Spleen (tissue), 11 donors: Measurements from ENCODE around the gene RHBDF2. TPM values are rescaled to one million over a fixed set of nuclear protein-coding genes. Genes with fewer than 3 reads are reported as not detected.

Source experiments
- DNase-seq: peaks from one replicate; pipeline ENCODE4 v3.0.0-alpha.2; 2020
- H3K27ac ChIP-seq, 8 donors: fragments of 200-600 bp; sonication (generic) in 7 of 8; 1 replicate in 4 of 8; 2 replicates in 4 of 8; pipeline versions ENCODE4 v1.5.0 to v1.8.0; 2016 to 2021; ENCODE audit warnings: inconsistent platforms in 4 of 8, mild to moderate bottlenecking in 4 of 8, moderate library complexity in 1 of 8
- H3K27me3 ChIP-seq, 7 donors: fragments of 200-600 bp; sonication (generic) in 6 of 7; replicated peaks in 1 of 7; 1 replicate in 4 of 7; 2 replicates in 3 of 7; pipeline versions ENCODE4 v1.5.0 to v1.8.0; 2016 to 2021; ENCODE audit warnings: inconsistent platforms in 3 of 7, mild to moderate bottlenecking in 1 of 7
- H3K36me3 ChIP-seq, 6 donors: fragments of 200-600 bp; sonication (generic) in 5 of 6; 1 replicate in 4 of 6; 2 replicates in 2 of 6; pipeline versions ENCODE4 v1.5.0 to v1.8.0; 2016 to 2021; ENCODE audit warnings: inconsistent platforms in 2 of 6
- H3K4me1 ChIP-seq, 6 donors: fragments of 200-600 bp; sonication (generic) in 5 of 6; 1 replicate in 3 of 6; 2 replicates in 3 of 6; pipeline versions ENCODE4 v1.5.0 to v1.8.0; 2016 to 2021; ENCODE audit warnings: inconsistent platforms in 3 of 6
- H3K4me3 ChIP-seq, 8 donors: fragments of 200-600 bp; sonication (generic) in 7 of 8; 1 replicate in 4 of 8; 2 replicates in 4 of 8; pipeline versions ENCODE4 v1.5.0 to v1.8.0; 2016 to 2021; ENCODE audit warnings: inconsistent platforms in 4 of 8, mild to moderate bottlenecking in 4 of 8, moderate library complexity in 2 of 8
- H3K9me3 ChIP-seq, 8 donors: fragments of 200-600 bp; sonication (generic) in 7 of 8; 1 replicate in 4 of 8; 2 replicates in 4 of 8; pipeline versions ENCODE4 v1.5.0 to v1.8.0; 2016 to 2021; ENCODE audit warnings: inconsistent platforms in 4 of 8
- POLR2A ChIP-seq, 3 donors: fragments of 450-650 bp; IDR thresholded peaks; one replicate each; pipeline ENCODE4 v1.5.1; 2017; ENCODE audit warnings: antibody characterized with exemption in 3 of 3, mild to moderate bottlenecking in 1 of 3
- POLR2AphosphoS5 ChIP-seq, 3 donors: sonication (generic); formaldehyde crosslinking; IDR thresholded peaks; one replicate each; pipeline ENCODE4 v1.5.1; 2017; ENCODE audit warnings: antibody characterized with exemption in 3 of 3
- WGBS, 5 donors: extraction: QIAGEN DNeasy Blood & Tissue Kit in 3 of 5; methylation state at CpG; one replicate each; pipeline versions ENCODE4 v1.1.5 to v1.1.7; 2013 to 2018; 5-methylcytosine and 5-hydroxymethylcytosine counted together
- intact Hi-C: fragments of 100-400 bp; cut with DNase I; formaldehyde crosslinking; loops from one replicate; pipeline ENCODE4 v1.15.0; 2023; ENCODE audit warnings: low total_unique reads
- polyA plus RNA-seq, 3 donors: library from polyadenylated mRNA; stranded (reverse); fragments of 200-250 nt; gene quantifications; one replicate each; pipeline ENCODE4 v1.2.1, GENCODE V29; 2013
- total RNA-seq, 7 donors: library from RNA; depleted of rRNA in 3 of 7; stranded (reverse); fragments of >200 nt in 3 of 7; fragmentation: NEBNext Ultra II Directional in 4 of 7; extraction: Animal tissue kit (Norgen Biotek cat#: 25700) in 4 of 7; gene quantifications; one replicate each; pipeline versions ENCODE4 v1.1.0 to v1.2.1, GENCODE V29; 2016 to 2021
- TF ChIP-seq, protein P1 (sequence below), 11 experiments: fragments of 200-600 bp in 7 of 11; fragments of 450-650 bp in 4 of 11; sonication (generic) in 4 of 11; IDR thresholded peaks in 8 of 11; conservative IDR thresholded peaks in 3 of 11; 1 replicate in 7 of 11; 2 replicates in 4 of 11; pipeline versions ENCODE4 v1.4.0 to v1.8.0; 2016 to 2021; ENCODE audit warnings: antibody characterized with exemption in 11 of 11, inconsistent platforms in 4 of 11, mild to moderate bottlenecking in 1 of 11
- donor health status: healthy with polysubstance abuse.
- donor health status: DM: no; HTN: no; CAD: no; lungs with moderate emphysema.
- donor health status: DM: no; HTN: no; CAD: no.
- donor health status: Bipolar disorder and iron deficiency.
- donor health status: healthy.
- donor health status: DM: no; HTN: no; CAD: no.
- donor health status: DM: yes; HTN: yes; CAD: no.

RHBDF2 gene
- total and polyA plus RNA-seq, 10 donors: 31.4 to 147 (median 97.9) TPM

DNA sequence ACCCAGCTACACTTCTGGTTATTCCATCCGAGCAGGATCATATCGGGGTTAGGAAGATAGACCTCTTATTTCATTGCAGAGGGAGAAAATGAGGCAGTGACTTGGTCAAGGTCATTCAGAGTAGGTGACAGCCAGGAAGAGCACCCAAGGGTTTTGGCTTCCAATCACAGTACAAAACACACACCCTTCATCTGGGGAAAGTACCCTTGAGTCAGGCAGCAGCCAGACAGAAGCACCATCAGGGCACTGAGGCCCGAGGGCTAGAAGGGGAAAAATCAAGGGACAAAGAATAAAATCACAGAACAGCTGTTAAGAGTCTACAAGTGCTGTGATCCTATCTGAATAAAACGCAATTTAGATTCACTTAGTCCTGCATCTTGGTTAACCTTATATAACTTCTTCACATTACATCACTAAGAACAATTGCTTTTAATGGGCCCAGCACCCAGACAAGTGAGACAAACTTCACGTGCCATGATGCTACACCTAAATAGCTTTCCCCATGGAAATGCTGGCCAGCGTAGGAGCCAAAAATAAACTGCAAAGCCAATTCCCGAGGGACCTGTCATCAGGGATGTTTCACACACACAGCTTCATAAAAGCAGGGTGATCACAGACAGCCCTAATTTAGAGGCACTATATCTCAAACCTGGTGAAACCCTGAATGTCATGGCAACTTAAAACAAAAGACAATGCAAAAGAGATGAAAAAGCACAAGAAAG is 53.1 kb downstream of the RHBDF2 start:
- no peak for TF ChIP-seq POLR2A (IDR thresholded peaks at IDR 0.05)
- TF ChIP-seq POLR2AphosphoS5 (IDR thresholded peaks at IDR 0.05): no peak
- TF ChIP-seq, protein P1, sequence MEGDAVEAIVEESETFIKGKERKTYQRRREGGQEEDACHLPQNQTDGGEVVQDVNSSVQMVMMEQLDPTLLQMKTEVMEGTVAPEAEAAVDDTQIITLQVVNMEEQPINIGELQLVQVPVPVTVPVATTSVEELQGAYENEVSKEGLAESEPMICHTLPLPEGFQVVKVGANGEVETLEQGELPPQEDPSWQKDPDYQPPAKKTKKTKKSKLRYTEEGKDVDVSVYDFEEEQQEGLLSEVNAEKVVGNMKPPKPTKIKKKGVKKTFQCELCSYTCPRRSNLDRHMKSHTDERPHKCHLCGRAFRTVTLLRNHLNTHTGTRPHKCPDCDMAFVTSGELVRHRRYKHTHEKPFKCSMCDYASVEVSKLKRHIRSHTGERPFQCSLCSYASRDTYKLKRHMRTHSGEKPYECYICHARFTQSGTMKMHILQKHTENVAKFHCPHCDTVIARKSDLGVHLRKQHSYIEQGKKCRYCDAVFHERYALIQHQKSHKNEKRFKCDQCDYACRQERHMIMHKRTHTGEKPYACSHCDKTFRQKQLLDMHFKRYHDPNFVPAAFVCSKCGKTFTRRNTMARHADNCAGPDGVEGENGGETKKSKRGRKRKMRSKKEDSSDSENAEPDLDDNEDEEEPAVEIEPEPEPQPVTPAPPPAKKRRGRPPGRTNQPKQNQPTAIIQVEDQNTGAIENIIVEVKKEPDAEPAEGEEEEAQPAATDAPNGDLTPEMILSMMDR (IDR thresholded peaks at IDR 0.05 in 8 of 11, conservative IDR thresholded peaks at IDR 0.05 in 3 of 11): no peak
- no peaks in the 10 kb centered on the region for H3K27me3 ChIP-seq
- H3K9me3 ChIP-seq: no peaks in the 10 kb centered on the region
- H3K4me1 ChIP-seq: peaks cover 12 to 90% (median 68%) of the 10 kb centered on the region in 6 donors
- no peak overlapping the region for H3K4me3 ChIP-seq
- intact Hi-C loops: no loop called here
- no peaks in the 10 kb centered on the region for H3K36me3 ChIP-seq
- no peak for DNase-seq
- 73 to 89% (median 86%) methylated on average over 7 of the region's 7 CpGs for WGBS, 5 donors
- H3K27ac ChIP-seq: no peak overlapping the region

DNA sequence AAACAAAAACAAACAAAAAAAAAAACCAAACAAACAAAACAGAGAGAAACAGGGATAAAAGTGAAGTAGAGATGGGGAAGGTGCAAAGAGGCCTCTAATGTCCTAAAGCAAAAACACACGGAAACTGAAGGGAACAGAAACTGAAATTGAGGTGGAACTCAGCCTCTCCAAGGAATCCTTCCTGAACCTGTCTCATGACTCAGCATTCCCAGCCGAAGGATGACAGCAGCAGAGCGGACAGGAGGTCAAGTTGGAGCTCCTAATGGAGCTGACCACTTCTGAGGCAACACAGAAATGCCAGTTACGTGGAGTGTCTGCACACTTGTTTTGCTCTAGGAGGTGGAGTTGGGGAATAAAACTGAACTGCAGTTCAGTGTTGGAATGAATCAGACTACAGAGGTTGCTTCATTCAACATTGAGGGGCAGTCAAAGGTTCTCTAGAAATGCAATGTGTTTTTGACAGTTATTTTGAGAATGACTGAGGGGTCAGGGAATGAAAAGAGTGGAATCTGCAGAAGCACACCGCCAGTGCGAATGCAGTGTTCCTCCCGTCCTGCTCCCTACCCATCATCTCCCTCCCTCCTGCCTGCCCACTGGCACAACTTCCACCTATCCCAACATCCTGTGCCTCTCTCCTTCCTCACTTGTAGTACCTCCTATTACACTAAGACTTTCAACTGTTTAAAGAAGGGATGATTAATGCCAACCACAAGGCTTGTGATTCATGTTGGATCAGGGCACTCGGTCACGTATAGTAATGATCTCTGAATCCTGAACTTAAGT is 54.6 kb downstream of the RHBDF2 start:
- no peak overlapping the region for H3K4me3 ChIP-seq
- TF ChIP-seq POLR2A (IDR thresholded peaks at IDR 0.05) (no peak), POLR2AphosphoS5 (IDR thresholded peaks at IDR 0.05) (no peak)
- TF ChIP-seq, protein P1 (IDR thresholded peaks at IDR 0.05 in 8 of 11, conservative IDR thresholded peaks at IDR 0.05 in 3 of 11): no peak
- no peak for DNase-seq
- no peaks in the 10 kb centered on the region for H3K9me3 ChIP-seq
- no peak overlapping the region for H3K27ac ChIP-seq
- H3K4me1 ChIP-seq: peaks cover 6 to 94% (median 70%) of the 10 kb centered on the region in 6 donors
- intact Hi-C loops: no loop called here
- H3K36me3 ChIP-seq: no peaks in the 10 kb centered on the region
- WGBS, 5 donors: 60 to 82% (median 65%) methylated on average over 9 of the region's 9 CpGs
- no peaks in the 10 kb centered on the region for H3K27me3 ChIP-seq

DNA sequence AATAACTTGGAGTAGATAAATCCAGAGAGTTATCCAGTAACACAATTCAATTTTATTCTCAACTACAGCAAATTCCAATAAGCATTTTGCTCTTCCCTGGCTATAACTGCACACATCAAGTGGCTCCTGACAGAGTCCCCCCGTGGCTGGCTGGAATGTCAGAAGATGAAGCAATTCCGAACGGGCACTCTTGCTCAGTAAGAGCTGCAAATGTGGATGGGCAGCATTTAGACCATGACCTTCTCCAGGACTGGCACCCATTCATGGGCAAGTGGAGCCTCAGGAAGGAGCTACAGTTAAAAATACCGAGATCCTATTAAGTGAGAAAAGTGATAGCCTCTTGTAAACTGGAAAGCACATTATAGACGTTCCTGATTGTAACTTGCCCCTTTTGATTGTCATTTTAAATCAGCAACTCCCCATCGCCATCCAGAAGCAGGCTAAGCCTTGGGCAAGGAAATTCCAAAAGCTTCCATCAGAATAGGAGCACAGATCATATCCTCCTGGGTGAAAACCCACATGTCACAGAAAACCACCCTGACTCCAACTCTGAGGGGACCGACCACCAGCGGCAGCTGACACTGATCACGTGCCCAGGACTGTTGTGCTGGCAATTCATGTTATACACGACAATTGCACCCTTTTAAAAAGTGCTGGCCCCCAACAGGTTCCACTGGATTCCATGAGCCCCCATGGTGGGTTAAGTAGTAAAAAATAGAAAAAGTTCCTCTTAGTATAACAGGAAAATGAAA is 55.4 kb downstream of the RHBDF2 start:
- TF ChIP-seq, protein P1 (IDR thresholded peaks at IDR 0.05 in 8 of 11, conservative IDR thresholded peaks at IDR 0.05 in 3 of 11): no peak
- TF ChIP-seq POLR2A (IDR thresholded peaks at IDR 0.05): no peak
- TF ChIP-seq POLR2AphosphoS5 (IDR thresholded peaks at IDR 0.05): no peak
- no peak for DNase-seq
- Histone ChIP-seq H3K9me3 (no peaks in the 10 kb centered on the region), H3K4me1 (peaks cover 6 to 94% (median 66%) of the 10 kb centered on the region in 6 donors), H3K36me3 (no peaks in the 10 kb centered on the region), H3K27me3 (no peaks in the 10 kb centered on the region), H3K4me3 (no peak overlapping the region), H3K27ac (no peak overlapping the region)
- intact Hi-C loops: no loop called here
- 80 to 87% (median 82%) methylated on average over 10 of the region's 10 CpGs for WGBS, 5 donors
